A549 (cell line): Measurements from ENCODE around the gene PCBP3.

ENCODE experiments used
- EP300 ChIP-seq, 2 experiments: fragments of >200 bp; sonication (Bioruptor Twin); formaldehyde crosslinking; IDR thresholded peaks; 2 replicates in 1 of 2; 3 replicates in 1 of 2; pipeline ENCODE4 v1.6.1; 2016 to 2017
- JUN ChIP-seq, 2 experiments: fragments of >200 bp; sonication (Bioruptor Twin); formaldehyde crosslinking; IDR thresholded peaks; 2 replicates in 1 of 2; 3 replicates in 1 of 2; pipeline ENCODE4 v1.6.1; 2016 to 2017
- NFE2L2 ChIP-seq: fragments of 150-350 bp; conservative IDR thresholded peaks from 2 replicates; pipeline ENCODE4 v1.6.1; 2014; ENCODE audit warnings: low read length
- TF ChIP-seq, protein P1 (sequence below): fragments of 200-600 bp; sonication (generic); IDR thresholded peaks from 2 replicates; pipeline ENCODE4 v1.6.1; 2016; ENCODE audit warnings: antibody characterized with exemption, mild to moderate bottlenecking, moderate library complexity
- TF ChIP-seq, protein P2 (sequence below): fragments of >200 bp; sonication (Bioruptor Twin); formaldehyde crosslinking; IDR thresholded peaks from 3 replicates; pipeline ENCODE4 v1.5.1; 2016

DNA sequence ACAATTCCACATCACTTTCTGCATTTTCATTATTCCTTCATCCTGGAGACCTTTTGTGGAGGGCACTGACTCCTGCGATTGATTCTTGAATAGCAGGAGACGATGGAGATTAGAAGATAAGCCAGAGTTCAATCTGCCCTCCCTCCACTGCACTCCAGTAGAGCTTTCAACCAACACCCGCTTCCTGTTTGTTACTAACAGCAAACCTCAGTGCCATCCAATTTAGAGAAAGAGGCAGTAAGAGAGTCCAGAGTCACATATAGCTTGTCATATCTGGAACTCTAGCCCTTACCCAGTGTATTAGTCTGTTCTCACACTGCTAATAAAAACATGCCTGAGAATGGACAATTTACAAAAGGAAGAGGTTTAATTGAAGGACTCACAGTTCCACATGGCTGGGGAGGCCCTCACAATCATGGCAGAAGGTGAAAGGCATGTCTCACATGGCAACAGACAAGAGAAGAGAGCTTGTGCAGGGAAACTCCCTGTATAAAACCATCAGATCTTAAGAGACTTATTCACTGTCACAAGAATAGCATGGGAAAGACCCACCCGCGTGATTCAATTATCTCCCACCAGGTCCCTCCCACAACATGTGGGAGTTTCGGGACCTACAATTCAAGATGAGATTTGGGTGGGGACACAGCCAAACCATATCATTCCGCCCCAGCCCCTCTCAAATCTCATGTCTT lies 55.9 kb downstream of the PCBP3 start:
- TF ChIP-seq NFE2L2 (no peak), JUN (IDR thresholded peaks at IDR 0.05) (no peak), EP300 (IDR thresholded peaks at IDR 0.05) (no peak)
- TF ChIP-seq, protein P1, sequence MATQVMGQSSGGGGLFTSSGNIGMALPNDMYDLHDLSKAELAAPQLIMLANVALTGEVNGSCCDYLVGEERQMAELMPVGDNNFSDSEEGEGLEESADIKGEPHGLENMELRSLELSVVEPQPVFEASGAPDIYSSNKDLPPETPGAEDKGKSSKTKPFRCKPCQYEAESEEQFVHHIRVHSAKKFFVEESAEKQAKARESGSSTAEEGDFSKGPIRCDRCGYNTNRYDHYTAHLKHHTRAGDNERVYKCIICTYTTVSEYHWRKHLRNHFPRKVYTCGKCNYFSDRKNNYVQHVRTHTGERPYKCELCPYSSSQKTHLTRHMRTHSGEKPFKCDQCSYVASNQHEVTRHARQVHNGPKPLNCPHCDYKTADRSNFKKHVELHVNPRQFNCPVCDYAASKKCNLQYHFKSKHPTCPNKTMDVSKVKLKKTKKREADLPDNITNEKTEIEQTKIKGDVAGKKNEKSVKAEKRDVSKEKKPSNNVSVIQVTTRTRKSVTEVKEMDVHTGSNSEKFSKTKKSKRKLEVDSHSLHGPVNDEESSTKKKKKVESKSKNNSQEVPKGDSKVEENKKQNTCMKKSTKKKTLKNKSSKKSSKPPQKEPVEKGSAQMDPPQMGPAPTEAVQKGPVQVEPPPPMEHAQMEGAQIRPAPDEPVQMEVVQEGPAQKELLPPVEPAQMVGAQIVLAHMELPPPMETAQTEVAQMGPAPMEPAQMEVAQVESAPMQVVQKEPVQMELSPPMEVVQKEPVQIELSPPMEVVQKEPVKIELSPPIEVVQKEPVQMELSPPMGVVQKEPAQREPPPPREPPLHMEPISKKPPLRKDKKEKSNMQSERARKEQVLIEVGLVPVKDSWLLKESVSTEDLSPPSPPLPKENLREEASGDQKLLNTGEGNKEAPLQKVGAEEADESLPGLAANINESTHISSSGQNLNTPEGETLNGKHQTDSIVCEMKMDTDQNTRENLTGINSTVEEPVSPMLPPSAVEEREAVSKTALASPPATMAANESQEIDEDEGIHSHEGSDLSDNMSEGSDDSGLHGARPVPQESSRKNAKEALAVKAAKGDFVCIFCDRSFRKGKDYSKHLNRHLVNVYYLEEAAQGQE: no peak
- TF ChIP-seq, protein P2, sequence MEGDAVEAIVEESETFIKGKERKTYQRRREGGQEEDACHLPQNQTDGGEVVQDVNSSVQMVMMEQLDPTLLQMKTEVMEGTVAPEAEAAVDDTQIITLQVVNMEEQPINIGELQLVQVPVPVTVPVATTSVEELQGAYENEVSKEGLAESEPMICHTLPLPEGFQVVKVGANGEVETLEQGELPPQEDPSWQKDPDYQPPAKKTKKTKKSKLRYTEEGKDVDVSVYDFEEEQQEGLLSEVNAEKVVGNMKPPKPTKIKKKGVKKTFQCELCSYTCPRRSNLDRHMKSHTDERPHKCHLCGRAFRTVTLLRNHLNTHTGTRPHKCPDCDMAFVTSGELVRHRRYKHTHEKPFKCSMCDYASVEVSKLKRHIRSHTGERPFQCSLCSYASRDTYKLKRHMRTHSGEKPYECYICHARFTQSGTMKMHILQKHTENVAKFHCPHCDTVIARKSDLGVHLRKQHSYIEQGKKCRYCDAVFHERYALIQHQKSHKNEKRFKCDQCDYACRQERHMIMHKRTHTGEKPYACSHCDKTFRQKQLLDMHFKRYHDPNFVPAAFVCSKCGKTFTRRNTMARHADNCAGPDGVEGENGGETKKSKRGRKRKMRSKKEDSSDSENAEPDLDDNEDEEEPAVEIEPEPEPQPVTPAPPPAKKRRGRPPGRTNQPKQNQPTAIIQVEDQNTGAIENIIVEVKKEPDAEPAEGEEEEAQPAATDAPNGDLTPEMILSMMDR: no peak
